Middle frontal gyrus (tissue), 1 donor: ENCODE results near the gene LIMS4.
"Not testable (repeated sequence)": the region's sequence is repeated elsewhere in the genome, so short reads cannot be mapped to it uniquely, and the experiment has no call there.

Experiments used
- DNase-seq: peaks from one replicate; pipeline ENCODE4 v3.0.0-alpha.2; 2015; ENCODE audit warnings: low spot score; ENCODE audit errors: extremely low spot score

The LIMS4 gene

DNA sequence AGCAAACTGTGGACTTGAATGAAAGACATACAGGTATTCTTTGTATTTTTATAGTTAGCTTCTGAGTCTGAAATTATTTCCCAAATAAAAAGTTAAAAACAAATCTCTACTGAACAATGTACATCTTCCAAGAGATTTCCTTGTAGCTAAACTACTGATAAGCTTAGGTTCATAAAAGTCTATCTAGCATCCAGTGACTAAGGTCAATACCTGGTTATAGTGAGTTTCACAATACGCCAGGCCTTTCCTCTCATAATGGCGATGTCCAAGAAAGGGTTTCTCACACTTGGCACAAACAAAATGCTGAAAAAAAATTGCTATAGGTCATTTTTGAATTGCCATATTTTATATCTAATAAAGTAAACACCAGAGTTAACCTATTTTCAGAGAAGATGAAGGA, 21.7 kb downstream of the LIMS4 start:
- not testable (repeated sequence) for DNase-seq

DNA sequence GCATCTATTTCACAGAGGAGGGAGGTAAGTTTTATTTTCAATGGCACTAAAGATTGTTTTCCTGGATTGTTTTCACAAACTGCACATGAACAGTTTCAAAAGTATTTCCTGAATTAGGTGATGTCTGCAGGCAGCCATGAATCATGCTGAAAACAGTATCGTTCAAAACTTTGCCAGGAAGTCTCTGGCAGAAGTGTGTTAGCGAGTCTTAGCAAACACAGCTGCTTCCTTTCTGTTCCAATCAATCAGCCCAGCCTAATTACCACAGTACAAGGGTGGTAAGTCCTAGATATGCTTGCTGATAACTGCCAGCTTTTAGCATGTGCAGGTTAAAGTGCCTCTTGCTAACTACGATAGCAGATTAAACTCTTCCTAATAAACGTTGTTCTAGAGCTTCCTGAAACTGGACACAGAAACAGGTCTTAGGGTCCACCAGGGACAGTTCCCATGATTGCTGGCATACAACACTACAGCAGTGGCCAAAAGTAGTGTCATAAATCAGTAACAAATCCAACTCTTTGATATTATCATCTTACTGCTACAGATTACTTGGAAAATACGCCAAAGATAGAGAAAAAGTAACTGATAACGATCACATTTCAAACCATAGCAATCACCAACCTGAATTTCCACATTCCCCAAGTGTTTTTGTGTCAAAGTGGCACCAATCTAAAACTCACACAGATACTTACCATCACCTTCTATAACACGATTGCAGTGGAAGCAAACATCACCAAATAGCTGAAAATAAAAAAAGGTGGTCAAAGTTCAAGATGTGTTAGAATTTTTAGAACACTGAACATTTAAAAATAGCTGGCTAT, 23.3 kb downstream of the LIMS4 start:
- not testable (repeated sequence) for DNase-seq

DNA sequence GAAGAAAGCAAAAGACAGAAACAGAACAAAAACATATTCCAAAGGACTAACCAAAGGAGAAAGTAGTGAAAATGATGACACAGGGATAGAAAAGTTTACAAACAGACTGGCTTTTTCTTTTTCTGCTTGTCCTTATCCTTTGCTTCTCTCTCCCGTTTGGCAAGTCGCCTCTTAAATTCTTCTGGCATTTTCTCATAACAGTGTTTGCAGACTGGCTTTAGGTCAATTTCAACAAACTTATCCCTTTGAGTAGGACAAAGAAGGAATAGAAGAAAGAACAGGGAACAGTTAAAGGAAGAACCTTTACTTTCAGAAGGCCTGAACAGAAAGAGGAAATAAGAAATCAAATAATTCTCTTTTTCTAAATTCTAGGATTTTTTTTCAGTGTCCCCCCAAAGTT, 26.0 kb downstream of the LIMS4 start:
- DNase-seq, result not testable (repeated sequence)

DNA sequence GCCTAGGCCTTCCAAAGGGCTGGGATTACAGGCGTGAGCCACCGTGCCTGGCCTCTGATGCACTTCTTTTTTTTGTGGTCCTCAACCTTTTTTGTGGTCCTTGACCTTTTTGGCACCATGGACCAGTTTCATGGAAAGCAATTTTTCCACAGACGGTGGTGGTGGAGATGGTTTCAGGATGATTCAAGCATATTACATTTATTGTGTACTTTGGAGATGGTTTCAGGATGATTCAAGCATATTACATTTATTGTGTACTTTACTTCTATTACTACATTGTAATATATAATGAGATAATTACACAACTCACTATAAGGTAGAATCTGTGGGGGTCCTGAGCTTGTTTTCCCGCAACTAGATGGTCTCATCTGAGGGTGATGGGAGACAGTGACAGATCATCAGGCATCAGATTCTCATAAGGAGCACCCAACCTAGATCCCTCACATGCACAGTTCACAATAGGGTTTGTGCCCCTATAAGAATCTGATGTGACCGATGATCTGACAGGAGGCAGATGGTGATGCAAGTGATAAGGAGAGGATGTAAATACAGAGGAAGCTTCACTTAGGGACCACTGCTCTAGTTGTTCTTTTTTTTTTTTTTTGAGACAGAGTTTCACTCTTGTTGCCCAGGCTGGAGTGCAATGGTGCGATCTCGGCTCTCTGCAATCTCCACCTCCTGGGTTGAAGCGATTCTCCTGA, 29.2 kb downstream of the LIMS4 start:
- DNase-seq, result not testable (repeated sequence)

DNA sequence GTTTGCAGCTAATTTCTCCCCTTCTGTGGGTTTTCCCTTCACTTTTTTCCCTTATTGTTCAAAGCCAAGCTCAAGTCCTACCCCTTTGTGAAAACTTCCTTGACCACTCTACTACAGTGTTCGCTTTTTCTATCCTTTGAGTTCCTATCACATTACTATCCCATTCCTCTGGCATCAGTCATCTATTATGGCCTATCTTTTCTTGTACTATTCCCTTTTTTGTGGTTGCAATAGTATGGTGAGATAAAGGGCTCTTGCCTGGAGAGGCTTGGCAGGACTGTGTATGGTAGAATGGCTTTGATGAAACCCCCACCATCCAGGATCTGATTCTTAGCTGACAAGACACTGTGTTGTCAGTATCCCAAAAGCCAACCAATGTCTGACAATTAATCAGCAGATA, 30.7 kb downstream of the LIMS4 start:
- DNase-seq, result not testable (repeated sequence)

DNA sequence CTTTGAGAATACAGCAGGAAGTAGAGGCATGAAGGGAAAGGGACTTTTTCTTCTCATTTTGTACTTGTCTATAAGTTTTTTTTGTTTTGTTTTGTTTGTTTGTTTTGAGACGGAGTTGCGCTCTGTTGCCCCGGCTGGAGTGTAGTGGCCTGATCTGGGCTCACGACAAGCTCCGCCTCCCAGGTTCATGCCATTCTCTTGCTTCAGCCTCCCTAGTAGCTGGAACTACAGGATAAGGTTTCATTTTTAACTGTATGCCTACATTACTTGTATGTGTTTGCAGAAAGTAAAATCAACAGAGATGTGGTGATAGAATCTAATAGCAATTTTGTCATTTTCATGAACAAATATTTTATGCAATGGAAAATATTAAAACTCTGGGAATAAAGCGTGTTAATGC, 38.1 kb downstream of the LIMS4 start:
- not testable (repeated sequence) for DNase-seq

DNA sequence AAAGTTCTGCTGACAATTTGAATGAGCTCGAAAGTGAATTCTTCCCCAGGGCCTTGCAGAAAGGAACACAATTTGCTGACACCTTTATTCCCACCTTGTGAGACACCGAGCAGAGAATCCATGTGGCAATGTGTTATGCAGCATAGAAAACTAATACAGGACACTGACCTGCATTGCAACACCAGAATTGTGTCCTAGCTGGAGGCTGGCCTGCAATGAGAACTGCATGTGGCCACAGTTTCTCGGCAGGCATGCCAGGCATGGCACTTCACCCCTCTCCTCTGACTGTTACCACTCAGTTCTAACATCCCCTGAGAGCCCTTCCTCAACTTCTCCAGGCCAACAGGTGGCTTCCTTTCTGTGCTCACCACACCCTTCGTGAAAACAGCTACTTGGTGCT, 46.9 kb downstream of the LIMS4 start:
- DNase-seq, result not testable (repeated sequence)

DNA sequence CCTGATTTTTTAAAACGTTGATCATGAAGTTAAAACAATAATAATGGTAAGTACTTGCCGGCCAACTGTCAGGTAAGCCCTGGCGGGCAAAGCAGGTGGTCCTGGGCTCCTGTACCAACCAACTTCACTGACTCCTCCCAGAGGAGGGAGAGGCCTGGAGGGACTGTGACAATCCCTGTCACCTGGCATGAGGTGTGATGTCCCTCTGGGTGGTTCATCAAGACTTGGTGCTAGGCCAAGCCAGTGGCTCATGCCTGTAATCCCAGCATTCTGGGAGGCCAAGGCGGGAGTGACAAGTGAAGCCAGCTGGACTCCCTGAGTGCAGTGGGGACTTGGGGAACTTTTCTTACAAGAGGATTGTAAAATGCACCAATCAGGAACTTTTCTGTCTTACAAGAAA, 48.2 kb downstream of the LIMS4 start:
- not testable (repeated sequence) for DNase-seq

DNA sequence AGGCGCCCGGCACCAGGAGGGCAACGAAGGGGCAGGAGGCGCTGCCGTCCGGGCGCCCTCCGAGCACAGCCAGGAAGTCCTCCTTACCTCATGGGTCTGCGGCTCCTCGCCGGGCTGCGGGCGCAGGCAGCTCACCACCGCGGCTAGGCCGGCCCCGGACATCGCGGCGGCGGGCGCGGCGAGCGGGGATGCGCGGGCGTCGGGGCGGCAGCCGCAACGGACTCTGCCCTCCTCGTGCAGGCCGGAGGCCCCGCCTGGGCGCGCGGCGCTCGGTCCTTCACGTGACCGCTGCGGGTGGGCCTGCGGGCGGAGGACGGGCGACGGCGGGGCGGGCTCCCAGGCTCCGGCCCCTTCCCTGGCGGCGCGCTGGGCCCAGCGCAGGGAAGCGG, 49.0 kb downstream of the LIMS4 start:
- DNase-seq, result not testable (repeated sequence)

DNA sequence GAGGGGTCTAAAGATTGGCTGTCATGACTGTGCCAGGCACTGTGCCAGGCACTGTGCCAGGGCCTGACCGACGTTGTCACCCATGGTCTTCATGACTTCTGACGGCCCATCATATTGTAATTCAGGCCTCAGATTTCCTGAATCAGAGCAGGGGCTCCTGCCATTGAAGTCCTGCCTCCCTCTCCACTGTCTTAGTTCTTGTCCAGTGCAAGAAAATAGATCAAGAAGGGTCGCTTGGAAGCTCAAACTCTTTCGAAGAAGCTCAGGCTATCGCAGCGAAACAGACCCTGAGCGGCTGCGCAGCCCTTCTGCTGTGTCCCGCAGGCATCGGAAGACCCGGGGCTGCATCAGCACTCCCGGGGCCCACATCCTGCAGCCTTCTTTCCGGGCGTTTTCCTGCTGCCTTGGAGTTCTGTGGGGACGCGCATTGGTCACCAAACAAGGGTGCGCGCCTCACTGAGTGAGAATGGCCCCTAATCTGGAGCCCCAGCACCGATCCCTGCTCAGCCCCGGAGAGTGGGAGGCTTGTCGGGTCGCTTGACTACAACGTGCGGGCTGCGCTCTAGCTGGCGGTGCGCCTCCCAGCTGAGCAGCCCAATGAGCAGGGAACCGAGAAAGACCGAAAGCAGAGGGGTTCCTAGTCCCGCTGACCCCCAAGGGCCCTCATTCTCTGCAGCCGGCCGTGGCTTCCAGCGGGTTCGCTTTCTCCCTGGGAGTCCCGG, 49.6 kb downstream of the LIMS4 start:
- not testable (repeated sequence) for DNase-seq

DNA sequence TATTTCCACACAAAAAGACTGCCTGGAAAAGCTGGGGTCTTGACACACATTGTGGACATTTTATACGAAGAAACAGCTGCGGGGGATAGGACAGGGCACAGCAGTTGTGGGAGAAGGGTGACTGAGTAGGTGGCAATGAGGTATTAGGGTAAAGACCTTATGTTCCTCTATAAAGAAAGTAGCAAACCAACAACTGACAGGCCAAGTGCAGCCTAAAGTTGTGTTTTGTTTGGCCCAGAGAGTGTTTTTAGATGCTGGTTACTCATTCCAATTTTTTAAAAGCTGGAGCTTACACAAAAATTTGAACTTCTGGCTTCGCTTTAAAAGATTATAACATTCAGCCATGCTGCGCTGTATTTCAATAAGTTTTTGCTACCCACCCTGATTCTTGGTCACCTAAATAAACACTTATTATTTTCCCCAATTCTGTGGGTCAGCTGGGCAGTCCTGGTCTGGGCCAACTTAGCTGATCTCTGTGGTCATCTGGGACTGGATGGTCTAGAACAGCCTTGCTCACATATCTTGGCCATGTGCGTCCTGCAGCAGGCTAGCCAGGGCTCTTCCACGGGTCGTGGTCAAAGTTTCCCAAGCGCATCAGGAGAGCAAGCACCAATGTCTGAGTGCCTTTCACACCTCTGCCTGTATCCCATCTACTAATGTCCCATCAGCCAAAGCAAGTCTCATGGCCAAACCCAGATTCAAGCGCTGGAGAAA, 51.8 kb downstream of the LIMS4 start:
- DNase-seq, result not testable (repeated sequence)

DNA sequence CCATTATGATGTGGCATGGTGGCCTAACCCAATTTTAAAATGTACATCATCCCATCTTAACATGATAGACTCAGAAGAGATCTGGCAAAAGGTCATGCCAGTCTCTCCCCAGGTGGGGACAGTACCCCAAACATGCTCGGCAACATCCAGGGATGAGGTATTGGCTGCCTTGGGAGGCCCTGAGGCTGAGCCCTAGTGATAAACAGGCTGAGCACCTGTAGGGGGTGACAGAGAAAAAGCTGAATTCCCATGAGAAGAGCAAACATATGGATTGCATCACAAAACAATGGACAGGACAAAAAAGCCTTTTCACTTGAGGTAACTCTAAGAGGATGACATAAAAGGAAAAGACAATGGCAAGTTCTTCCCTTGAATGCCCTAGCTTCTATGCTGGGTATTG, 65.5 kb downstream of the LIMS4 start:
- not testable (repeated sequence) for DNase-seq

DNA sequence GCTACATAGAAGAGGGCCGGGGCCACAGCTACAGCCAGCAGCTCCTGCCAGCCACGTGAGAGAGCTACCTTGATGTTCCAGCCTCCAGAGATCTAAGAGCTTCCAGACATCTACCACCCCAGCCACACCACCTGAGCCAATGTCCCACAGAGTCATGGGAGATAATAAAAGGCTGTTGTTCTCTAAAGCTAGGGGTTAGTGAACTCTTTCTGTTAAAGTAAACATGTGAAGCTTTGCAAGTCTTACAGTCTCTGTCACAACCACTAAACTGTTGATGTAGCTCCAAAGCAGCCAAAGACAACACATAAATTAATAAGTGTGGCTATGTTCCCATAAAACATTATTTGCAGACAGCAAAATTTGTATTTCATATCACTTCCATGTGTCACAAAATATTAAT, 67.6 kb downstream of the LIMS4 start:
- not testable (repeated sequence) for DNase-seq

DNA sequence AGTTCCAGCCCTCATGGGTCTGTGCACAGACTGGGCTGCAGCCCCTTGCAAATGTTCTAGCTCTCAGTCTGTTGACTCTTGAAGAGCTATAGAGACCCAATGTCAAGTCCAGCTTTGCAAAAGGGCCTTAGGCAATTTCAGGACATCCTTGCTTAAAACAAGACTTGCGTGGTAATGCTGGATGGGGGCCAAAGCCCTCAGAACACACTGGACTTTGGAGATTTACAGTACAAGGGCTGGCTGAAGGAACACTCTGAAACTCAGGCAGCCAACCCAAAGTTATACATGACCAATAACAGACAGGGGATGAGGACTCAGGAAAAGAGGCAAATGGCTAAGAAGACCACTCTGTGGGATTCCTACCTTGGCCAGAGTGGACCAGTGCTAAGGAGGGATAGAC, 68.4 kb downstream of the LIMS4 start:
- DNase-seq, result not testable (repeated sequence)

DNA sequence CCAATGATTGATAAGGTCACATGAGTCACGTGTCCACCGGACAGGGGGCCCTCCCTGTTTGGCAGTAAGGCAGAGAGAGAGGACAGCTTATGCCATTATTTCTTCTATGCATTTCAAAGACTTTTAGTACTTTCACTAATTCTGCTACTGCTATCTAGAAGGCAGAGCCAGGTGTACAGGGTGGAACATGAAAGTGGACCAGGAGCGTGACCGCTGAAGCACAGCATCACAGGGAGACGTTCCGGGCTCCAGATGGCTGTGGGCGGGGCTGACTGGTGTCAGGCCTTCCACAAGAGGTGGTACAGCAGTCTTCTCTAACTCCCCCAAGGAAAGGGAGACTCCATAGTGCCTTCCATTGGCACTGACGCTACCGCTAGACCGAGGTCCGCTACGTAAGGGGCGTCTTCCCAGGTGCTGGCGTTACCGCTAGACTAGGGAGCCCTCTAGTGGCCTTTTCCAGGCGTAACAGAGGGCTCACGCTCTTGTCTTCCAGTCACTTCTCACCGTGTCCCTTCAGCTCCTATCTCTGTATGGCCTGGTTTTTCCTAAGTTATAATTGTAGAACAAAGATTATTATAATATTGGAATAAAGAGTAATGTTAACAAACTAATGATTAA, 71.5 kb downstream of the LIMS4 start:
- not testable (repeated sequence) for DNase-seq

DNA sequence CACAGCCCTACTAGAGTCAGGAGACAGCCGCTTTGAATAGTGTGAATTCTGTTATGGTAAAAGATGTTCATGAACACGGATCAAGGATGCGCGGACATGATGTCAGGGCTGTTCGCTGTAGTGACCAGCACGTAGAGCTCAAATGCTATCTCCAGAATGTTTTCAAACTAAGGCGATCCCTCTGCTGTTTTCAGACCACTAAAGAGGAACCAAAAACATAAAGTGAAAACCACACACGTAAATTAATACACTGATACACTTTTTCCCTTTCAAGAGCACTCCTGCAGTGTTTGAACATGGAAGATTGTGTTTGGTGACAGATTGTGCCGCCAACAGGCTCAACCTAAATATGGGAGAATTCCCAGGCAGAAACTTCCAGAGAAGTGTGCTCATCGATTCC, 73.2 kb downstream of the LIMS4 start:
- not testable (repeated sequence) for DNase-seq

DNA sequence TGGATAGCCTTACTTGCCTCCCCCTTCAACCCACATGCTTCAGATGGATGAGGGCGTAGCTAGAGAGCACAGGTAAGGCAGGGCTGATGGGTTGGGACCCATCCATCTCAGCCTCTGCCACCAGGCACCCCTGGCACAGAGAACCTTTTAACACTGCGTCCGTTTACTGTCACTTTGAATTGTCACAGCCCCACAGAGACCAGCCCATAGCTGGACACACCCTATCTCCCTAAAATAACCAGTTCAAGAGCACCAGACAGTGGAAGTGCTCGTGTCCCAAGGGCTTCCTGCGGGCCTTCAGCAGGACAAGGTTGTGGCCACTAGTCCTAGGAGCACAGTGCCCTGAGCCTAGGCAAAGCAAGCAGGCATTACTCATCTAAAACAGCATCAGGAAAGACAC, 76.6 kb downstream of the LIMS4 start:
- DNase-seq, result not testable (repeated sequence)
